DND-41 (cell line): Measurements from ENCODE around the gene MOK.

Experiments used
- CTCF ChIP-seq: IDR thresholded peaks from 2 replicates; pipeline ENCODE4 v1.5.1; 2012; ENCODE audit warnings: borderline replicate concordance, low read length, moderate library complexity, mild to moderate bottlenecking; ENCODE audit not compliant: poor library complexity, severe bottlenecking; ENCODE audit errors: extremely low read depth
- EZH2 ChIP-seq: IDR thresholded peaks from 3 replicates; pipeline ENCODE4 v1.6.1; 2012; ENCODE audit warnings: borderline replicate concordance, low read depth, mild to moderate bottlenecking, moderate library complexity, low read length, inconsistent platforms; ENCODE audit not compliant: severe bottlenecking

GRCh38 chr14:102238766-102239165 lies 66.2 kb downstream of the MOK start:
- TF ChIP-seq CTCF (no peak), EZH2 (no peak)
